SH-SY5Y (cell line): ENCODE data around the gene LTC4S.

Source experiments
- GATA2 ChIP-seq: IDR thresholded peaks from 2 replicates; pipeline ENCODE4 v1.6.1; 2011; ENCODE audit warnings: mild to moderate bottlenecking, low read depth, low read length
- GATA3 ChIP-seq: IDR thresholded peaks from 2 replicates; pipeline ENCODE4 v1.6.1; 2011; ENCODE audit warnings: low read depth, mild to moderate bottlenecking, low read length, moderate library complexity

GRCh38 chr5:179825655-179826182, 31.9 kb downstream of the LTC4S start:
- TF ChIP-seq GATA3 (no peak), GATA2 (no peak)
